DND-41 (cell line): ENCODE data around the gene KXD1.

Experiments used
- CTCF ChIP-seq: IDR thresholded peaks from 2 replicates; pipeline ENCODE4 v1.5.1; 2012; ENCODE audit warnings: borderline replicate concordance, low read length, moderate library complexity, mild to moderate bottlenecking; ENCODE audit not compliant: poor library complexity, severe bottlenecking; ENCODE audit errors: extremely low read depth
- EZH2 ChIP-seq: IDR thresholded peaks from 3 replicates; pipeline ENCODE4 v1.6.1; 2012; ENCODE audit warnings: borderline replicate concordance, low read depth, mild to moderate bottlenecking, moderate library complexity, low read length, inconsistent platforms; ENCODE audit not compliant: severe bottlenecking

GRCh38 chr19:18529782-18530181 is 27.9 kb upstream of the KXD1 start:
- no peak for TF ChIP-seq CTCF
- no peak for TF ChIP-seq EZH2
